HG03196 (cell line): ENCODE data around the gene ZFHX2.

ENCODE experiments used
- ATAC-seq: cut with Tn5 transposase; IDR thresholded peaks from one replicate; pipeline ENCODE4 v1.9.1; 2021; ENCODE audit not compliant: unreplicated experiment

The ZFHX2 gene

DNA sequence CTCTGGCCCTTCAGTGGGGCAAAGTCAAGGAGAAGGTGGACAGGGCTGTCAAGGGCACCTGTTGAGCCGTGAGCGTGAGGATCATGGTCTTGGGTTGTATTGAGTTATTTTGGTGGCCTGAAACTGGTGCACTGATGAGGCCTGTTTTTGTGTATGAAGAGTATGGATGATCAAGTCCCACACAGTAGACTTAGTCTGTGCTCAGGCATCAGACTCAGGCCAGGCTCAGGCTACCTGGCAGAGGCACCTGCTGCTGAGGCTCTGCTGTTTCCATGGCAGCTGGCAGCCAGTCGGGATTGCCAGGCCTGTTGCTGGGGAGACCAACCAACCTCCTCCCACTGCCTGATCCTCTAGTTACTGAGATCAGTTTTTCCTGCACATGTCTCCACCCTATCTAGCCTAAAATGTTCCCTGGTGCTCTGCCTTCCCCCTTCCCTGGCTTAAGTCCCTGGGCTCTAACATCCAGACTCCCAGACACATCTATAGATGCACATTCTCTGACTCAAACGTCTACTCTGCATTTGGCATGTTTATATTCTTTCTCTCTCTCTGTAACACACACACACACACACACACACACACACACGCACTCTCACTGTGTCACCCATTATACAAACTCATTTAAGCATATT, 21.9 kb upstream of the ZFHX2 start:
- ATAC-seq = no peak

DNA sequence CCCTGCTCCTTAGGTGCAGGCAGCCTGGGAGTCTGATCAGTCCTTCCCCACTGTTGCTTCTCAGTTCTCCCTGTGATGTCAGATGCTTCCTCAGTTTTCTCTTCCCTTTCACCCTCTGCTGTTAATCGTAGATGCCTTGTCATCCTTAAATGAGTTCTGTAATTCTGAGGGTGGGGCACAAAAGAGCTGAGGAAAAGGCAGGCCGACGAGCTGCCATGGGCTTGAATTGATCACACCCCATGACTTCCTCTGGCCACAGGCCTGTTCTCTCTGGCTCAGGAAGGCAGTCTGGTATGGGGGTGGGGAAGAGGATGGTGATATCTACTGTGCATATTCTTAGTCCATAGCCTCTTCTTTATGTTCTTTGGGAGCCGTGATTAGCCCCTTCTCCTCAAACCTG, 21.3 kb upstream of the ZFHX2 start:
- ATAC-seq = no peak

DNA sequence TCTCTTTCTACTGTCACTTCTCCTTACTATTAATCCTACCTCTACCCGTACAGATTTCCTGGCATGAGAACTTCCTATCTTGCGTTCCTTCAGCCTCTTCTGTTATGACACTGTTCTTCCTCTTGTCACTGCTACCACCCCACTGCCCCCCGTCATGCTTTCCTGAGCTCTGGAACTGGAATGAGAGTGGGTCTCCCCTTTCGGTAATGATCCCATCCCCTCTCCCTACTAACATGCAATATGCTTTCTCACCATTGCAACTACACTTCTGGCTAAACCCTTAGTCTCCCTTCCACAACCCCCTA, 20.9 kb upstream of the ZFHX2 start:
- ATAC-seq = no peak

DNA sequence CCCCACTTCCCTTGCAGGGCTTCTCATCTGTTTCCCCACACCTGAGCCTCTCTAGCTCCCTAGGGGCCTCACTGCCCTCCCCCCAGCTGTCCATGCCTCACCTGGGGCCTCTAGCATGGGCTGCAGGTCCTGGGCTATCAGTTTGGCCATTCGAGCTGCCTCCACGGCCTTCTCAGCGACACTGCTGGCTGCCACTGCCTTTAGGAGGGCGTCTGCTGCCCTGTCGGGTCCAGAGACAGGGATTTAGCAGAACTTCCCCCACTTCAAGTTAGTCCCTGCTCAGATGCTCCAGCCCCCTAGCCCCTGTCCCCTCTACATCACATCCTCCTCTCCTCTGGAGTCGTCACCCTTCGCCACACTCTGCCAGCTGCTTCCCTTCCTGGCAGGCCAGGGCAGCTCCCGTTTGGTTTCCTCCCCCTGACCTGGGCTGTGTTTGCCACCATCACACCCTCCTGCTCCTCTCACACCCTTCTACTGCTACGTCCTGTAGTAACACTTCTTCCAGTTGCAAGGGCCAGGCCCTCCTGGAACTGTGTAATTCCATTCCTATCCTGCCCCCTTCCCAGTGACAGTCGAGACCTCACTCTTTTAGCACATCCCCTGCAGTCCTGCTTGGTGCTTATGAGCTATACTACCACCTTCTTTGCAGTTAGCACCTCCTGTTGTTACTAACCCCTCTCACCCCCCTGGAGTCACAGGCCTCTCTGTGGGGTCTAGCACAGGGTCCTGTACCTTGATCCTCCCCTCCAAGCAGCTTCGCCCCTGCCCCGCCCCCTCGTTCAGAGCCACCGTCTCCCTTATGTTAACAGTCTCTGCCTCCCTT, 20.3 kb upstream of the ZFHX2 start:
- ATAC-seq = no peak

DNA sequence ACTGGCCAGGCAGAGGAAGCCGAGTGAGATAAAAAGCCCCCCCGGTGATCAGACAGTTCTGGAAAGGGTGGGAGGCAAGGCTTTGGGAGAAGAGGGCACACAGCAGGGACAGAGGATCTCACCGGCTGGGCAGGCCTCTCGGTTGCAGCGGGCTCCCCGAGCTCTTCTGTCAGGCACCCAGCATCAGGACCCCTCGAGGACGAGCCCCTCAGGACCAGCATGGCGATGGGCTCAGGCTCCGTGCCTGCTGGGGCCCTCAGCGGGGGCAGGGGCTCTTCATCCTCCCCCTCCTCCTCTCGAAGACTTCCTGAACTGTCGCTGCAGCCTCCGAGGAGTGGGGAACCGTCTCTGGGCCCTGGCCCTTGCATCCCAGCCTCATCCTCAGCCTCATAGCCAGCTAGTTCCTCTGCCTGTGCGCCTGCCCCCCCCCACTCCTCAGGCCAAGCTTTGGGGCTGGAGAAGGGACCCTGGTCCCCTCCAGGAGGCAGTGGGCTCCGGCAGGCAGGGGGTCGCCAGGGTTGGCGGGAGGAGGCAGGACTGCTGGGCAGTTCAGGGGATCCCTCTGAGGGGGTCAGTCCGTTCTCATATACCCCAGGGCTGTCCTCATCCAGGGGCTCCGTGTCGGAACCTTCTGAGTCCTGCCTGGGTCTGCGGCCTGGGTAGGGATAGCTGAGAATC, 19.4 kb upstream of the ZFHX2 start:
- ATAC-seq = no peak

DNA sequence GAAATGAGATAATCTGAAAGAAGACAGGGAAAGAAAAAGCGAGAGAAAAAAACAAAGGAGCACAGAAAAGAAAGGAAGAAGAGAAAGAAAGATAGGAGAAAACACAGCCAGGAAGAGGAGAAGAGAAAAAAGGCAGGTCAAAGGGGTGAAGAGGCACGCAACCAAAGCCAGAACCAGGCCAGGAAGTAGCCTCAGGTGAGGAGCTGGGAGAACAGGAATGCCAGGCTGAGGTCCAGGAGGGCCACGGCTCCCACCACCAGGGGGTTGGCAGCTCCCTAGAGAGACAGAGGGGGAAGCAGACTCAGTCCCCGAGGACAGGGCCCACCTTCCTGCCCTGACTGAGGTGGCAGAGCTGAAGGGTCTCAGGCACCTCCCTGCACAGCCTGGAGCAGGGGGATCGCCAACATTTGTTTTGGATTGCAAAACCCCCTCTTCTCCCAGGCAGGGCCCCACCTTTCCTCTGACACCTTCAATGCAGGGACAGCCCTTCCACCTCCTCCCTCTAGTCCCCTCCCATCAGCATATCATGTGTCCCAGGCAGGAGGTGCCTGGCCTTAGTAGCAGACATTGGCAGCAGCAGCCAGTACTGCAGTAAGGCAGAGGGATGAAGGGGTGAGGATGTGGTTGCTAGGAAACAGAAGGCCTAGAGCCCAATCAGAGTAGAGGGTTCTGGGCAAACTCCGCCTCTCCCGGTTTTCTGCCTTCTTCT, 18.0 kb upstream of the ZFHX2 start:
- no peak for ATAC-seq

DNA sequence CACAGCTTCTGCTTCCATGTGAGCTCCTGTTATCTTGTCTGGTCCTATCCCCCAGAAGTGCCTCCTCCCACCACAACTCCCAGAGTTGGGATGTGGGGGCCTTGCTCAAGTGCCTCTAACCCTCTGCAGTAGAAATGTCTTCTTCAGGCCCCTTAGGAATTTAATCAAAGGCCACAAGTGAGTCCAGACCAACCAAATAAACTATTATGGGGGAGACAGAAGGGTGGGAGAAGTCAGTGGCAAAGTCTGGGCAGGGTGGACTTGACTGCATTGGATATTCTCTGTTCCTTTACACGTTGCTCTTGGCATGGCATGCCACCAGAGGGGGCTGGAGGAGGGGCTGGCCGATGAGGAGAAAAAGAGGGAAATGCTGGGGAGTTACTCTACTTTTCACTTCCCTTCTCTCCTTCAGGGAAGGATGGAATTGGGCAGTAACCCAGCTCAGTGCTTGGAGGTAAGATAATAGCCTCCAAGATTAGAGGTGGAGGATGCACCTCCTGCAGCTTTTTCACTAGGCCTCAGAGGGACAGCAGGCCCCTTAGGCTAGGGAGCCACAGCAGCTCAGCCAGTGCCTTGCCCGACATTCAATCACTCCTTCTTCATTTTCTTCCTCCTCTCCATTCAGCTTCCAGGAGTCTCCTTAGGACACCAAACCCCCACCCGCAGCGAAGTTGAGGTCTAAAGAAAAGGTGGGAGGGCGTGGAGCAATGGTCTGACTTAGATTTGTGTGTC, 17.2 kb upstream of the ZFHX2 start:
- no peak for ATAC-seq

DNA sequence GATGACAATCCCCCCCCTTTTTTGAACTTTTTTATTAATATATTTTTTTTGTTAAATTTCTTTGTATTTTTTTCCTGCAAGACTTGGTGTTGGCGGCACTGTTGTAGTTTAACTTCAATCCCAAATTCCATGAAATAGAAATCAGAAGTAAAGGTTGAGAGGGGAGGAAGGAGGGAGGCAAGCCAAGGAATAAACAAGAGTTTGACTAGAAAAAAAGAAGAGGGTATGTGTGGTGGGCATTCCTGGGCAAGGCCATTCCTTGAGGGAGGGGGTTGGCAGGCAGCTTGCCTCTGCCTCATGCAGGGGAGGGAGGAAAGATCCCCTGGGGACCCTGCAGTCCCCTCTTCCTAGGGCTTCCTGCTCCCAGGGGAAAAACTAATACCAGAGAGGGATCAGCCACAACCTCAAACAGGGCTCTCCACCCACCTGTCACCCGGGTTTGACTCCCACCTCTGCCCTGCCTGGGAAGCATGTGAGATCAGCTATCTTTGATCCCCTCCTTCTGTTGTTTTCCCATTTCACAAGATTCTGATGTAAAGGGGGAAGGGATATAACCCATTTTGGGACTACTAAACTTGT, 16.5 kb upstream of the ZFHX2 start:
- ATAC-seq = no peak

DNA sequence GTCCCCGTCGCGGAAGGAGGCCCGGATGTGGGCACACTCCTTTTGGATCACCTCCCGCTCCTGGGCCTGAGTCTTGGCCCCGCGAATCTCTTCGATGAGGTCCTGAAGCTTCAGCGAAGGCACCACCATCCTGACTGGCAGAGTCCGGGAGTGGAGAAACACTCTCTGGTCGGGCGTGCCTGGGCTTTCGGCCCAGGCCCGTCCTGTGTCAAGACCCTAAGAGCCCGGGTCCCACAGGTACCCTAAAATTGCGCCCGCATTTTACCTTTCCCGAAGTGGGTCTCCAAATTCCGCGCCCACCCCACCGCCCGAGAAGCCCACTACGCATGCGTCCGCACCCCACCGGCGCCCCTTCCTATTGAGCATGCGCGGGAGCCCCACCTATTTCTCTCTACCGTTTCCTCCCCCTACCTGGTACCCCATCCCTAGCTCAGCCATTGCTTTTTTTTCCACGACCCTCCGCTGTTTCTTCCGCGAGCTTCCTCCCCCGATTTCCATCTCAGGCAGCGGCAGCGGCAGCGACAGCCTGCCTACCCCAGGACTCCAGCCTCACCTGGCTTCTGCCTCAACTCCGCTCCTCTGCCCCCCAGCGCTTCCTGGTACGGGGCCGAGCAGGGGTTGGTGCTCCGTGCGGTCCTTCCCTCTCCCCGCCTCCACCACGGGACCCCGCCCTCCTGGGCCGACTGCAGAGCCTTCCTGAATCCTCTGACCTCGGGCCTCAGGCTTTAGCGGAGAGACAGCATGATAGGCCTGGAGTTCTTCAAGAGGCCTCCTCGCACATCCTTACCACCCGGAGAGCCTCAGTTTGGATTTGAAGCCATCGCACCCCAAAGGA, 15.8 kb upstream of the ZFHX2 start, which contains the start of gene AP1G2:
Gene AP1G2, minus strand, starts transcription at position 606 of the 835 bp plus-strand sequence. Its CDS starts 477 bp downstream, at position 129.
- peak; percentile 81 for ATAC-seq

DNA sequence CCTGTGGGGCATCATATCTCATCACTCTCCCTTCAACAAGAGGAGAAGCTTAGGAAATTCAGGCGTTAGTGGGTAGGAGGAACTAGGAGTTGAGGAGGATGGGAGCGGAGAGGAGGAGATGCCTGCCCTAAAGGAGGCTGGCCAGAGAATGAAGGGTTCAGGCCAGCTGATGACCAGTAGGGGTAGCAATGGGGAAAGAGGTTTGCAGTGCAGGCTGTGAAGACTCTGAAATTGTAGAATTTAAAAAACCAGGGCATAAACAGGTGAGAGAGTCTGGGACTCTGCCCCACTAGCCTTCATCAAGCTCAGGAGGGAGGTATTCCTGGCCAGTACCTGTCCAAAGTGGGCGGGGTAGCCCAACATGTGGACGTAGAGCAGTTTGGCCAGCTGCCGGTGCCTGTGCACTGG, 15.2 kb upstream of the ZFHX2 start:
- ATAC-seq = no peak

DNA sequence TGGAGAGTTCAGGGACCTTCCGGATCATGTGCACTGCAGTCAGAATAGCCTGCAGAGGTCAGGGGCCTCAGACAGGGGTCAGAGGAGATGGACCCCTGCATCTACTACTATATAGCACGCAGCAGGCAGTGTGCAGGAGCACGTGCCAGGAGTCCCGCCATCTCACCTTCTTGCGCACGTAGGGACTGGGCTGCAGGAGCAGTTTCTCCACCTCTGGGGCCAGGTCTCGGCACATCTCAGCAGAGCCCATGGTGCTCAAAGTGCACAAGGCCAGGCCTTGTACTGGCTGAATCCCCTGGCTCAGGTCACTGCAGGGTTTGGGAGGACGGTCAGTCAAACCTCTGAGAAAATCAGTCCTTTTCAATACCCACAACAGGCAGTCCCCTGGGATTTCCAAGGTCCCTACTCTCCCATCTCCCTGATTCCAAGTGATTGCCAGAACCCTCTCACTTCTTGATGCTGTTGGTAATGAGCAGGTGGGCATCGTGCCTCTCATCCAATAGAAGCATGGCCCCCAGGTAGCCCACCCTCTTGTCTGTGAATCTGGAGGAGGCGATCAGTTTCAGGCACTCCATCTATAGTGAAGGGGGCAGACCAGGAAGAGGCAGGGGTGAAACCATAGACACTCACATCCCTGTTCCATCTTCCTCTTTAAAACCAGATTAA, 14.7 kb upstream of the ZFHX2 start:
- no peak for ATAC-seq

DNA sequence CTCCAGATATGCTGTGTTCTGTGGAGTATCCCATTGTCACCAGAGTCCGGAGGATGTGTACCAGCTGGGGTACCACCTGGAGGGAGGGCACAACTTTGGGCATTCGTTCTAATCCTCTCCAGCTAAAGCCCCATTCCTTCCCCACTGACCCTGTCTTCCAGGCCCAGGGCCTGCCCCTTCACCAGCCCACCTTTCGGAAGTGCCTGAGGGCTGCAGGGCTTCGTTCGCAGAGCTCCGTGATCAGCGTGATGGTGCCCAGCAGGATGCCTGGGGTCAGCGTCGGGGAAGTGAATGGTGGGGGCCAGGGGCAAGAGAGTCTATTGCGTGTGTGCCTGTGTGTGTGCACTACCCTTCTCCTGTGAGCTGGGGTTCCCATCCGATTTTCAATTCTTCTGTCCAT, 14.1 kb upstream of the ZFHX2 start:
- no peak for ATAC-seq

DNA sequence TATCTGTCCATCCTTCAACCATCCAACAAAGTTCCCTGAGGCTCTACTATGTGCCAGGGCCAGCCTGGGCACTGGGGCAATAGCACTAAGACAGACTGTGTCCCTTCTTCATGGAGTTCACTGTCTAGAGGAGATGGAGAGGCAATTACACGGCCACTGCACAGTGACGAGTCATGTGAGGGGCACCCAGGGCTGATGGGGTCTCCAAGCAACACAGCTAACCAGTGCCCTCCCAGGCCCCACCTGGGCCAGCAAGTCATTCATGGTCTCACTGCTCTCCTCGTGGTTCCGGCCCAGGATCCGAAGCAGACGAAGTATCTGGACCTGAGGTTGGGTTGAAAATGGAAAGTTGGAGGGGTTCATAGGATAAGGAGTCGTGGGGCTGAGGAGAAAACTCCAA, 13.3 kb upstream of the ZFHX2 start:
- ATAC-seq = no peak

DNA sequence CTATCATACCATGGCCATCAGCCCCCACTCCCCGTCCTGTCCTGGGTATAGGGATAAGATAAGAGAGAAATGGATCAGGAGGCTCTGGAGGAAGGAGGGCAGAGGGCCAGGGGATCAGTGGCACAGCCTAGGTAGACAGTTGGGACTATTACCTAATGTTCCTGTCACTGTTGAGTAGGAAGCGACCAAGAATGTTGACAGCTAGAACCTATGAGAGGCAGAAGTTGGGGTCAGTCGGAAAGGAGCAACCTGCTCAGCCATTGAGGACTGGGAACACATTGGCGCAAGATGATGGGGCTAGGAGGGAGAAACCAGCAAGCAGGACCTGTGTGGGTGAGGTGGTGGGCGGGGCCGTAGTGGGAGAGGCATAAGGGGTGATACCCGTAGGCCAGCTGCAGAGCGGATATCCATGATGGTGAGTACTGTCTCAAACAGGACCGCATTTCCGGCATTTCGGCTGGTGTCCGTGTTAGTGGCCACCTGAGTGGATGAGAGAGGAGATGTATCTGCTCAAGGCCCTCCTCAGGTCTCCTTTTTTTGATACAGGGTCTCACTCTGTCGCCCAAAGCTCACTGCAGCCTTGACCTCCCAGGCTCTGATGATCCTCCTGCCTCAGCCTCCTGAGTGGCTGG, 12.7 kb upstream of the ZFHX2 start:
- no peak for ATAC-seq

DNA sequence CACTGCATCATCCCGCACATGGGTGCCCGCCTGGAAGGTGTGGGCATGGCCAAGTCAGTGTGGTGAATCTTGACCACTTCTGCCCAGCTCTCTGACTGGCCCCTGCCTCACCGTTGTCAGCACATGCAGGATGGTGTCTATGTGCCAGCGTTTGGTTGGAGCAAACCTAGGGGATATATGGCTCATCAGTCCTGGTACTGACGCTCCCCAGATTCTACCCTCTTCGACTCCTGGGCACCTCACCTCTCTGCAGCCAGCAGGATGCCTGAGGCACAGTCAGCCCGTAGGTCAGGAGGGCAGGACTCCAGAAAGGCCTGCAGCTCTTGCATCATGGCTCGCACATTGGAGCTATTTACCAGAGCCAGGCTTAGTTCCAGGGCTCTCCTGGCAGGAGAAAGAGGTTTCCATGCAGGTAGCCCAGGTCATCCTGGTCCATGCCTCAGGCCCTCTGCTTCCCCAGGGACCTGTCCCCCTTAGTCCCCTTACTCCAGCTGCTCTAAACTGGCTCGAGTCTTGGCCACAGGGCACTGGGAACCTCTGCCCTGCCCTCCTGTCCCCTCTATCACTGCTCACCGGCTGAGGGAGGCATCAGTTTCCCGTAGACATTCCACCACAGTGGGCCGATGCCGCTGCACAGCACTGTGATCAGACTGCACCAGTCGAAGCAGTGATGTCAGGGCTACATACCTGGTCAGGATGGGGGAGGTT, 12.1 kb upstream of the ZFHX2 start:
- no peak for ATAC-seq

DNA sequence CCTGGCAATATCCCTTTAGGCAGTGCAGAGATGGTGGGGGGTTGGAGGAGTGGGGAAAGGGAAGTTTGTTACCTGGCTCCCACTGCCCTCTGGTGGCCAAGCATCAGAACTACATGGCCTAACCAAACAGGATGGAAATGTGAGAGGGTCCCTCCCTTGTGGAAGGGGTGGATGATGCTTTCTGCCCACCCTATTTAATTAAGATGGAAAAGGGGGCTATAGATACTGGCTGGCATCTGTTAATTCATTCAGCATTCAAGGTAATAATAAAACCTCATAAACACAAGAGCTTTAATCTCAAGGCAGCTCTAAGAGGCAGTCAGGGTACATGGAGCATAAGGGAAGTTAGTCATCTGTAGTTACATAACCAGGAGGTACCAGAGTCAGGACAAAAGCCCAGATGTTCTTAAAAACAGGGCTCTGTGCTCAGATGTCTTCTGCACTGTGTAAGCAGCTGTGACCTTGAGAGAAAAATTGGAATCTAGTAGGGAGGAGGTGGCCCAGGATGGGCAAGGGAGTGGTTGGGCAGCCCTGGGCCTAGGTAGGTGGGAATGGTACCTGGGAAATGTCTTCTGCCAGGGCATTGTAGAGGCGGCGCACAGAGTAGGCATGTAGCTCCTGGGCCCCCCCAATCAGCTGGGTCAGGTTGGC, 11.4 kb upstream of the ZFHX2 start:
- ATAC-seq = no peak
